Sciatic nerve (tissue), 2 donors: ENCODE data around the gene SLC44A2. TPM values are rescaled to one million over a fixed set of nuclear protein-coding genes. Genes with fewer than 3 reads are reported as not detected.

ENCODE experiments used
- ATAC-seq: fragments of 200-7000 bp; cut with Tn5 transposase; one replicate; pipeline ENCODE4 v1.9.1; 2020; ENCODE audit warnings: mild to moderate bottlenecking, moderate library complexity
- DNase-seq: peaks from one replicate; pipeline ENCODE4 v3.0.0-alpha.2; 2020; ENCODE audit warnings: low spot score
- intact Hi-C: fragments of 100-400 bp; cut with DNase I; formaldehyde crosslinking; loops from one replicate; pipeline ENCODE4 v1.14.2; 2022
- total RNA-seq: library from RNA; stranded (reverse); fragmentation: NEBNext Ultra II Directional; extraction: Animal tissue kit (Norgen Biotek cat#: 25700); gene quantifications from one replicate; pipeline ENCODE4 v1.2.1, GENCODE V29; 2021
- donor health status: DM: no; HTN: no; CAD: no.
- donor health status: DM: no; HTN: no; CAD: no.

Gene SLC44A2
- total RNA-seq, 1 donor from 2014 or later = 281 TPM

DNA sequence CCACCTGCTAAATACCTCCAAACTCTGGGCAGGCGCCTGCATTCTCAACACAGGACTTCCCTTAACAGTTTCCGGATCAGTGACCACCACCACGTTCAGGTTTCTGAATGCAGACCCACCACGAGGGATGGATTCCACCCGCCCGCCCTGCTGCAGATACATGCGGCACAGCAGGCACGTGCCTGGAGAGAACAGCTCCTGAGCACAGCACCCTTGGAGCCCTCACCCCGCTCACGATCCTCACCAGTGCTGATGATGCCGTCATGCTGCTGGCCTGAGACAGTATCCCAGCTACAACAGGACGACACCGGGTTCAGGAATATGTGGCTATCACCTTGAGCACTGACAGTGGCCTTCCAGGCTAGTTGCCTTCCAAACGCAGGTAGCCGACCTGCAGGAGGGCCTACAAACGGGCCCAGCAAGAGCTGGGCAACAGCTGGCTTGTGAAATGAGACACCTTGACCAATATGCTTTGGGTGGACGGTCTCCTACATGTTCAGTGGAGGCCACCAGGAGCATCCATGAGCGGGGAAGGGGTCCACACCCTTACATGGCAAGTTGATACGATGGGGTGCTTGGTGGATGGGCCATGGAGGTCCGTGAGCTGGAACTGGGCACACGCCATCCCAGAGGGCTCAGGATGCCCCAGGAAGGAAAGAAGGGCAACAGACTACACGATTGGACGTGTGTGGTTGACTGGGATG, 66.0 kb downstream of the SLC44A2 start:
- ATAC-seq = no peak
- DNase-seq = no peak
- intact Hi-C loops = no loop called here

DNA sequence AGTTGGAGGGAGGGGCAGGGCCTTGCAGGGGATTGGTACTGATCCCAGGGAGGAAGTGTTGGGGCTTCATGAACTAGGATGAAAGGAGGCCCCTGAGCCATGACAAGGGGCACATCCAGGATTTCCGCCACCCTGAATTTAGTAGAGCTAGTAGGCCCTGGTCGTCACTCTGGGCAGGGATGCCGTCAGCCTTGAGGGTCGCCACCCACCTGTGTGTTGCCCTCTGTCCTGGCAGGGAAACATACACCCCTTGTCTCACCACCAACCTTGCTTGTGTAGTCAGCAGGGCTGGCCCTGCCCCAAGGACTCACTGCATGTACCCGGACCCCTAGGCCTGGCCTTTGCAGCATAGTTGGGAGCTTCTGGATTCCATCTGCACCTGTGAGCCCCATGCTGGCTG, 66.5 kb downstream of the SLC44A2 start:
- DNase-seq = no peak
- no peak for ATAC-seq
- intact Hi-C loops = no loop called here

DNA sequence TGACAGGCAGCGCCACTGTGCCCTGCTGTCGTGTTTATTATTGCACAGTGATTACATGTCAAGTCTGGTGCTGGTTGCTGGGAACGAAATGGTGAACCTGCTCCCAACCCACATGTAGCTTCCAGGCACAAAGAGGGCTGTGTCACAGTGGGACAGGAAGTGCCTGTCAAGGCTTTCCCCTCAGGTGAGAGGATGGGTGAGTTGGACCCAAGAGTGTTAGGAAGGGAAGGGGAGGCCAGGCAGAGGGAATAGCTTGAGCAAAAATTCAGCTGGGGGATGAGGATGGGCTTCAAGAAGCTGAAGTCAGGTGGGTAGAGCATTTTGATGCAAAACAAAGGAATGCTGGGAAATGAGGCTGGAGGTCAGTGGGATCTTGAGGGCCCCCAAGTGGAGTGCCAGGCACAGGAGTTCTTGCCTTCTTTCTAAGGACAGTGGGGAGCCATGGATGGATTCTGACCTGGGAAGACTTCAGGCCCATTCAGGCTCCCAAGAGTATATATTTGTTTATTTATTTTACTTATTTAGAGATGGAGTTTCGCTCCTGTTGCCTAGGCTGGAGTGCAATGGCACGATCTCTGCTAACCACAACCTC, 67.4 kb downstream of the SLC44A2 start:
- intact Hi-C loops = no loop called here
- ATAC-seq (no peak), DNase-seq (no peak)

Other genes starting within 250 kb of the SLC44A2 start
- gene TYK2, start 245.0 kb upstream of the SLC44A2 start, total RNA-seq = 128 TPM
- 128 TPM for gene CDC37, start 222.0 kb upstream of the SLC44A2 start, total RNA-seq
- gene PDE4A, start 205.0 kb upstream of the SLC44A2 start, total RNA-seq = 11.0 TPM
- 63.9 TPM for gene KEAP1, start 122.2 kb upstream of the SLC44A2 start, total RNA-seq
- 0.53 TPM for gene S1PR5, start 108.1 kb upstream of the SLC44A2 start, total RNA-seq
- gene ATG4D, start 81.6 kb upstream of the SLC44A2 start, total RNA-seq = 15.1 TPM
- 25.0 TPM for gene KRI1, start 59.5 kb upstream of the SLC44A2 start, total RNA-seq
- 14.9 TPM for gene CDKN2D, start 56.6 kb upstream of the SLC44A2 start, total RNA-seq
- gene AP1M2, start 38.2 kb upstream of the SLC44A2 start, total RNA-seq = not detected
- gene ILF3, start 28.8 kb downstream of the SLC44A2 start, total RNA-seq = 198 TPM
- gene QTRT1, start 75.9 kb downstream of the SLC44A2 start, total RNA-seq = 43.8 TPM
- gene DNM2, start 92.5 kb downstream of the SLC44A2 start, total RNA-seq = 136 TPM
- gene TMED1, start 210.7 kb downstream of the SLC44A2 start, total RNA-seq = 20.0 TPM
- gene C19orf38, start 222.9 kb downstream of the SLC44A2 start, total RNA-seq = 2.7 TPM
- 33.3 TPM for gene CARM1, start 246.0 kb downstream of the SLC44A2 start, total RNA-seq